Prostate gland (tissue), 2 donors: Measurements from ENCODE around the gene BABAM2. TPM values are rescaled to one million over a fixed set of nuclear protein-coding genes. Genes with fewer than 3 reads are reported as not detected.

Source experiments
- DNase-seq: peaks from one replicate; pipeline ENCODE4 v3.0.0-alpha.2; 2019; ENCODE audit warnings: low spot score
- H3K27ac ChIP-seq, 2 donors: fragments of 200-600 bp; sonication (generic); 2 replicates each; pipeline ENCODE4 v1.5.1; 2017 to 2019
- H3K27me3 ChIP-seq: fragments of 200-600 bp; sonication (generic); replicated peaks from 2 replicates; pipeline ENCODE4 v1.5.1; 2019; ENCODE audit not compliant: insufficient read depth
- H3K36me3 ChIP-seq, 2 donors: fragments of 200-600 bp; sonication (generic); 1 replicate in 1 of 2; 2 replicates in 1 of 2; pipeline versions ENCODE4 v1.5.1 to v1.8.1; 2017 to 2019
- H3K4me1 ChIP-seq: fragments of 200-600 bp; sonication (generic); replicated peaks from 2 replicates; pipeline ENCODE4 v1.5.1; 2019
- H3K4me3 ChIP-seq, 2 donors: fragments of 200-600 bp; sonication (generic); 2 replicates each; pipeline ENCODE4 v1.5.1; 2017 to 2019
- H3K9me3 ChIP-seq: fragments of 200-600 bp; sonication (generic); 2 replicates; pipeline ENCODE4 v1.5.1; 2017
- POLR2A ChIP-seq: fragments of 450-650 bp; IDR thresholded peaks from one replicate; pipeline ENCODE4 v1.6.1; 2016; ENCODE audit warnings: antibody characterized with exemption, mild to moderate bottlenecking
- POLR2AphosphoS5 ChIP-seq: sonication (generic); formaldehyde crosslinking; IDR thresholded peaks from one replicate; pipeline ENCODE4 v1.6.1; 2017; ENCODE audit warnings: antibody characterized with exemption
- WGBS: methylation state at CpG from one replicate; pipeline ENCODE4 v1.1.5; 2018; 5-methylcytosine and 5-hydroxymethylcytosine counted together
- intact Hi-C: fragments of 100-400 bp; cut with DNase I; formaldehyde crosslinking; loops from one replicate; pipeline ENCODE4 v1.14.2; 2022
- total RNA-seq, 2 donors: library from RNA; depleted of rRNA; stranded (reverse); fragments of >200 nt; gene quantifications; one replicate each; pipeline ENCODE4 v1.1.0, GENCODE V29; 2016
- TF ChIP-seq, protein P1 (sequence below), 4 experiments: fragments of 200-600 bp in 2 of 4; fragments of 450-650 bp in 2 of 4; sonication (generic) in 2 of 4; IDR thresholded peaks; 1 replicate in 3 of 4; 2 replicates in 1 of 4; pipeline ENCODE4 v1.5.1; 2016 to 2019; ENCODE audit warnings: antibody characterized with exemption in 4 of 4, mild to moderate bottlenecking in 2 of 4, moderate library complexity in 2 of 4

Gene BABAM2
- total RNA-seq, 2 donors from 2014 or later = 35.8 to 37.3 TPM

DNA sequence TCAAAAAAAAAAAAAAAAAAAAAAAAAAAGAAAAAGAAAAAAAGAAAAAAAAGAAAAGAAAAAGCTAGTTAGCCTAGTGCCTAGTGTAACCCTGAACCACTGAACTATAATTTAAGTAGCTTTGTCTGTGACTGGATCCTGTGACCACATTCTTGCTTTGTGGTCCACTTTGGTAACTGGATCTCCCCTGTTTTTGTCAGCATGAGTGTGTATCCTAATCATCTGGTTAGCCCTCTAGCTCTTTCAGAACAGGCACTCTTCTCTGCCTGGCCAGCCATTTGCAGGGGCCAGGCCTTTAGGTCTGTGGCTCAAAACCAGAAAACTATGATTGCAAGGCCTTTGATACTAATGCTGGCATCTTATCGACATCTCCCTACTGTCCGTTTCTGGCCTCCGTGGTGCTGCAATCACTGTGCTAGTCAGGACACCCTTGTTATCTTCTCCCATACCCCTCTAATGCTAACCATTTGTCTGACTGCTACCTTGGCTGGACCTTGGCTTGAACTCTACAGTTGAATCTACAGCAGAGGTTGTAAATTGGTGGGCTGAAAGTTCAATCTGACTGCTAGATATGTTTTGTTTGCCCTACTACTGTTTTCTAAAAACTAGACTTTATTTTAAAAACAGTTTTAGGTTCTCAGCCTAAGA is 40.8 kb upstream of the BABAM2 start:
- WGBS = 87% methylated on average over 3 of the region's 3 CpGs
- TF ChIP-seq POLR2A = no peak
- TF ChIP-seq, protein P1, sequence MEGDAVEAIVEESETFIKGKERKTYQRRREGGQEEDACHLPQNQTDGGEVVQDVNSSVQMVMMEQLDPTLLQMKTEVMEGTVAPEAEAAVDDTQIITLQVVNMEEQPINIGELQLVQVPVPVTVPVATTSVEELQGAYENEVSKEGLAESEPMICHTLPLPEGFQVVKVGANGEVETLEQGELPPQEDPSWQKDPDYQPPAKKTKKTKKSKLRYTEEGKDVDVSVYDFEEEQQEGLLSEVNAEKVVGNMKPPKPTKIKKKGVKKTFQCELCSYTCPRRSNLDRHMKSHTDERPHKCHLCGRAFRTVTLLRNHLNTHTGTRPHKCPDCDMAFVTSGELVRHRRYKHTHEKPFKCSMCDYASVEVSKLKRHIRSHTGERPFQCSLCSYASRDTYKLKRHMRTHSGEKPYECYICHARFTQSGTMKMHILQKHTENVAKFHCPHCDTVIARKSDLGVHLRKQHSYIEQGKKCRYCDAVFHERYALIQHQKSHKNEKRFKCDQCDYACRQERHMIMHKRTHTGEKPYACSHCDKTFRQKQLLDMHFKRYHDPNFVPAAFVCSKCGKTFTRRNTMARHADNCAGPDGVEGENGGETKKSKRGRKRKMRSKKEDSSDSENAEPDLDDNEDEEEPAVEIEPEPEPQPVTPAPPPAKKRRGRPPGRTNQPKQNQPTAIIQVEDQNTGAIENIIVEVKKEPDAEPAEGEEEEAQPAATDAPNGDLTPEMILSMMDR (IDR thresholded peaks at IDR 0.05) = no peak
- no peak for TF ChIP-seq POLR2AphosphoS5

DNA sequence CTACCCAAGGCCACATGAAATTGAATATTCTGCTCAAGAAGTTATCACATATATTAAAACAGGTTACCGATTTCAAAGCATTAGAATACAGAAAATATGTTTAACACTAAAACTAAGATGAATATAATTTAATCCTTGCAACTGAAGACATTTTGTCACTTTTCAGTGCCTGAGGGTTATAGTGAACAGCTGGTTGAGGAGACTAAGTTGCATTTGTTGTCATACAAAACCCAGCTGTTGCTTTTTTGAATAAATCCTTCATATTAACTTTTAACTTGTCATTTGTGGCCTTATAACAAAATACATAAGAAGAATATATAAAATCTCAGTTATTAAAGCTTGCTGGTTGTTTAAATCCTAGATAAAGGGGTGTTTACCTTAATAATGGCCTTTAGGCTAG is 37.8 kb upstream of the BABAM2 start:
- no peaks in the 10 kb centered on the region for H3K4me1 ChIP-seq
- no peak overlapping the region for H3K4me3 ChIP-seq
- 97% methylated on average over 1 of the region's 1 CpG for WGBS
- no peaks in the 10 kb centered on the region for H3K9me3 ChIP-seq
- DNase-seq = no peak
- intact Hi-C loops = no loop called here
- H3K27me3 ChIP-seq = no peaks in the 10 kb centered on the region
- H3K36me3 ChIP-seq = no peaks in the 10 kb centered on the region
- no peak for TF ChIP-seq POLR2AphosphoS5
- TF ChIP-seq, protein P1 (IDR thresholded peaks at IDR 0.05) = no peak
- TF ChIP-seq POLR2A = no peak
- no peak overlapping the region for H3K27ac ChIP-seq

More for the DNA sequence above, 40.8 kb upstream of the BABAM2 start:
- Histone ChIP-seq H3K36me3 (no peaks in the 10 kb centered on the region), H3K27me3 (no peaks in the 10 kb centered on the region), H3K4me1 (no peaks in the 10 kb centered on the region), H3K4me3 (no peak overlapping the region), H3K9me3 (no peaks in the 10 kb centered on the region), H3K27ac (no peak overlapping the region)
- intact Hi-C loops = no loop called here
- DNase-seq = no peak

DNA sequence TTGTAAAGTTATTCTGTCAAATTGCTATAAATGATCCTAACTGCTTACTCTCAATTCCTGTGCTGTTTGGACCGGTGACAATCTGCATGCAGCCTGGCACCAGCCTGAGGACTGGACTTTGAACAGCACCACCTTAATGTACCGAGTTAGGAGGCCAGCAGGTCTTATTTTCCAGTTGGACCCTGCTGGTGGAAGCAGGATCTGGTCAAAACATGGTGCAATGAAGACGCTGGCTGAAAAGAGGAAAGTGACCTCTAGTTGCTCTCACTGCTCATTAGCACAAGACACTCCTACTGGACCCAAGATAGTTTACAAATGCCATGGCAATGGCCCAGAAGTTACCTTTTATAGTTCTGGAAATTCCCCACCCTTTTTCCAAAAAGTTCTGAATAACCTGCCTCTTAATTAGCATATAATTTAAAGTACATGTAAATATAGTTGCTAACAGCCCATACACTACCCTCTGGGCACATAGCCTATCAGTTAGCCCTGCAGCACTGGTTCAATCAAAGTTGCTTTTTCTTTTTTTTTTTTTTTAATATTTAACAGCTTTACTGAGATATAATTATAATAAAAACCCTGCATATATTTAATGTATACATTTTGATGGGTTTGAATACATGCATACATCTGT is 36.2 kb upstream of the BABAM2 start:
- Histone ChIP-seq H3K4me3 (no peak overlapping the region), H3K9me3 (no peaks in the 10 kb centered on the region), H3K4me1 (no peaks in the 10 kb centered on the region), H3K27me3 (no peaks in the 10 kb centered on the region), H3K36me3 (no peaks in the 10 kb centered on the region), H3K27ac (no peak overlapping the region)
- DNase-seq = no peak
- TF ChIP-seq POLR2A (no peak), POLR2AphosphoS5 (no peak)
- TF ChIP-seq, protein P1 (IDR thresholded peaks at IDR 0.05) = no peak
- intact Hi-C loops = no loop called here
- WGBS = 65% methylated on average over 3 of the region's 3 CpGs

DNA sequence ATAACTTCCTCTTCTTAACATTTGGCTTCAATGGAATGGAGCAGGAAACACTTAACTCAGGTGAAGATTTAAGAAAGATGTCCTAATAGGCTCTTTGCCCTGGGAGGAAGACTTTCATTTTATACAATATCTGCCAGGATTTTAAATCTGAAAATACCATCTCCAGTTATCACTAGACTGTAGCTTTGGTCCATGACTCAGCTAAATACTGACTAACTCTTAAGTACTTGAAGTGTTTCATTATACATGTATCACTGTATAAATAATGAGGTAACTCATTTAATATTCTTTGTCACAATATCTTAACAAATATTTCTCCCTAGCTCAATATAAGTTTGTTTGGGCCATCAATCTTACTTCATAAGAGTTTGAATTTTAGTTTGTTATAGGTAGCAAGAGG is 35.1 kb upstream of the BABAM2 start:
- Histone ChIP-seq H3K27me3 (no peaks in the 10 kb centered on the region), H3K4me3 (no peak overlapping the region), H3K4me1 (no peaks in the 10 kb centered on the region), H3K27ac (no peak overlapping the region), H3K36me3 (no peaks in the 10 kb centered on the region), H3K9me3 (no peaks in the 10 kb centered on the region)
- no peak for DNase-seq
- intact Hi-C loops = no loop called here
- TF ChIP-seq, protein P1 (IDR thresholded peaks at IDR 0.05) = no peak
- TF ChIP-seq POLR2A (no peak), POLR2AphosphoS5 (no peak)

DNA sequence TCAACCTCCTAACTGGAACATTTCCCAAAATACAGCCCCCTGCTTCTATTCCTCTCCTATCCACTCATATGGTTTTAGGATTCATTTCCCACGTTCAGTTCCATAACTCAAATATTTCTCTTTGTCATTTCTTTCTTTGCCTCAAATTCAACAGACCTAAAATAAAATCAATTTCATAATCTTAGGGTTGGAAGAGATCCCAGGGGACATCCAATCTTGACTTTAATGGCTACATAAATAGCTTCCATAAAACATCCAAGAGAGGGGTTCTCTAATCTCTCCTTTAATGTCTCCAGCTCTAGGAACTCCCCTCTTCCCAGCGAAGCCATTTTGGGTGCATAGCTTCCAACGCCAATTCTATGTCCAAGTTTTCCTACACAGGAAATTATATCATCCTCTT is 34.1 kb upstream of the BABAM2 start:
- no peak overlapping the region for H3K27ac ChIP-seq
- no peaks in the 10 kb centered on the region for H3K36me3 ChIP-seq
- no peaks in the 10 kb centered on the region for H3K9me3 ChIP-seq
- no peak overlapping the region for H3K4me3 ChIP-seq
- no peak for DNase-seq
- intact Hi-C loops = no loop called here
- TF ChIP-seq POLR2A (no peak), POLR2AphosphoS5 (no peak)
- TF ChIP-seq, protein P1 (IDR thresholded peaks at IDR 0.05) = no peak
- no peaks in the 10 kb centered on the region for H3K27me3 ChIP-seq
- WGBS = 67% methylated on average over 3 of the region's 3 CpGs
- H3K4me1 ChIP-seq = no peaks in the 10 kb centered on the region
